ENCODE data around the gene R3HDML.

DNA sequence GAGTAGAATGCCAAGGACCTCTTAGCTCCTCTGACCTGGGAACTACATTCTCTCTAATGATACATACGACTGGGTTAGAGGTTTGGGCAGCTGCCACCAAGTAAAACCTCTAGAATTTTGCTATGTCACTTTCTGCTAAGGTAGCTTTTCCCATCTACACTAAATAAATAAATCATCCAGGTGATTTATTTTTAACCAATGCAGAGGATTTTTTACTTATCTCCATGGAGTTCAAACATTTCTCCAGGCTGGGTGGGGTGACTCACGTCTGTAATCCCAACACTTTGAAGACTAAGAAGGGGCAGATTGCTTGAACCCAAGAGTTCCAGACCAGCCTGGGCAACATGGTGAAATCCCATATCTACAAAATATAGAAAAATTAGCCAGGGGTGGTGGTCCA is 45.8 kb downstream of the R3HDML start:
- TF ChIP-seq EP300 (IDR thresholded peaks at IDR 0.05) (no peak), CTCF (IDR thresholded peaks at IDR 0.05) (no peak), POLR2A (IDR thresholded peaks at IDR 0.05) (no peak)

Data from tibial nerve (tissue), 4 donors.